Epithelial cell of proximal tubule (primary cell): ENCODE results near the gene SEC63. TPM values are rescaled to one million over a fixed set of nuclear protein-coding genes. Genes with fewer than 3 reads are reported as not detected.

Source experiments
- DNase-seq: peaks from one replicate; pipeline ENCODE4 v3.0.0-alpha.2; 2011; ENCODE audit warnings: low read depth
- H3K4me3 ChIP-seq: 2 replicates; pipeline ENCODE4 v1.5.1; 2011; ENCODE audit warnings: low read depth, mild to moderate bottlenecking, low read length
- total RNA-seq: library from RNA; depleted of rRNA; stranded (reverse); fragments of >200 nt; gene quantifications from 2 replicates; pipeline ENCODE4 v1.2.3, GENCODE V29; 2015
- TF ChIP-seq, protein P1 (sequence below): conservative IDR thresholded peaks from 2 replicates; pipeline ENCODE4 v1.5.1; 2012; ENCODE audit warnings: low read depth, mild to moderate bottlenecking, low read length

Gene SEC63
- total RNA-seq, 1 donor from 2014 or later, result 5.4 TPM

DNA sequence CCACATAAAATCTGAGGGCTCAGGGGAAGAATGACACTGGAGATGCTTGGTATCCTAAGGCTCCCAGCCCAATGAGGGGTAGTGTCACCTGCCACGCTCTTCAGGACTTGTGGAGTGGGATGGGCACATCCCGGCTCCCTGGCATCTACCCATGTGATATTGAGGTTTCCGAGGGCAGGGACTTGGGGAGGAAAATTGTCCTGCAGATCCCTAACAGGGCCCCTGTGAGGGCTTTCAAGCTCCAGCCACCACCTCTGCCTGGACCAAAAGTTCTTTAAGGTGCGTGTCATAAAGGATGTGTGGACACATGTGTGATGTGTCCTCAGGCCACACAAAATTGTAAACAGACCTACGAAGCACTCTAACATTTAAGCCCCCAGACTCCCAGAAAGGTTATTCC is 136.4 kb downstream of the SEC63 start:
- TF ChIP-seq, protein P1, sequence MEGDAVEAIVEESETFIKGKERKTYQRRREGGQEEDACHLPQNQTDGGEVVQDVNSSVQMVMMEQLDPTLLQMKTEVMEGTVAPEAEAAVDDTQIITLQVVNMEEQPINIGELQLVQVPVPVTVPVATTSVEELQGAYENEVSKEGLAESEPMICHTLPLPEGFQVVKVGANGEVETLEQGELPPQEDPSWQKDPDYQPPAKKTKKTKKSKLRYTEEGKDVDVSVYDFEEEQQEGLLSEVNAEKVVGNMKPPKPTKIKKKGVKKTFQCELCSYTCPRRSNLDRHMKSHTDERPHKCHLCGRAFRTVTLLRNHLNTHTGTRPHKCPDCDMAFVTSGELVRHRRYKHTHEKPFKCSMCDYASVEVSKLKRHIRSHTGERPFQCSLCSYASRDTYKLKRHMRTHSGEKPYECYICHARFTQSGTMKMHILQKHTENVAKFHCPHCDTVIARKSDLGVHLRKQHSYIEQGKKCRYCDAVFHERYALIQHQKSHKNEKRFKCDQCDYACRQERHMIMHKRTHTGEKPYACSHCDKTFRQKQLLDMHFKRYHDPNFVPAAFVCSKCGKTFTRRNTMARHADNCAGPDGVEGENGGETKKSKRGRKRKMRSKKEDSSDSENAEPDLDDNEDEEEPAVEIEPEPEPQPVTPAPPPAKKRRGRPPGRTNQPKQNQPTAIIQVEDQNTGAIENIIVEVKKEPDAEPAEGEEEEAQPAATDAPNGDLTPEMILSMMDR, result no peak
- DNase-seq, result no peak
- H3K4me3 ChIP-seq, result no peak overlapping the region

GRCh38 chr6:107820338-107821261 is 137.4 kb downstream of the SEC63 start:
- DNase-seq, result peak; percentile 38
- peak overlapping the region; percentile 31 for H3K4me3 ChIP-seq
- TF ChIP-seq, protein P1, result no peak

- DNase-seq, result no peak
- no peak overlapping the region for H3K4me3 ChIP-seq
- TF ChIP-seq, protein P1, result no peak
Measured at GRCh38 chr6:107819964-107820337, 138.1 kb downstream of the SEC63 start.

GRCh38 chr6:107819217-107819616 is 138.8 kb downstream of the SEC63 start:
- TF ChIP-seq, protein P1, result no peak
- no peak overlapping the region for H3K4me3 ChIP-seq
- no peak for DNase-seq

- H3K4me3 ChIP-seq, result no peak overlapping the region
- TF ChIP-seq, protein P1, result no peak
- no peak for DNase-seq
Measured at GRCh38 chr6:107818272-107818671, 139.7 kb downstream of the SEC63 start.

- no peak overlapping the region for H3K4me3 ChIP-seq
- TF ChIP-seq, protein P1, result no peak
- DNase-seq, result no peak
Measured at GRCh38 chr6:107817784-107818183, 140.2 kb downstream of the SEC63 start.

Other genes with a start within 250 kb of the SEC63 start
- not detected in 2 replicates for gene SCML4, start 133.9 kb downstream of the SEC63 start, total RNA-seq
- 15.0 and 19.1 TPM in 2 replicates for gene OSTM1, start 116.5 kb upstream of the SEC63 start, total RNA-seq
- not detected in 2 replicates for gene NR2E1, start 207.8 kb upstream of the SEC63 start, total RNA-seq